HFFc6 (cell line): ENCODE data around the gene TOR3A. TPM values are rescaled to one million over a fixed set of nuclear protein-coding genes. Genes with fewer than 3 reads are reported as not detected.

ENCODE experiments used
- DNase-seq: peaks from one replicate; pipeline ENCODE4 v3.0.0-alpha.2; 2018
- H3K27ac Mint-ChIP-seq: 2 replicates; pipeline ENCODE4 v1.8.0; 2020; ENCODE audit warnings: mild to moderate bottlenecking, mixed read lengths
- H3K27me3 Mint-ChIP-seq: 2 replicates; pipeline ENCODE4 v1.8.0; 2021; ENCODE audit warnings: mild to moderate bottlenecking, moderate library complexity, mixed read lengths; ENCODE audit not compliant: insufficient read depth
- H3K36me3 Mint-ChIP-seq: 2 replicates; pipeline ENCODE4 v1.8.0; 2021; ENCODE audit warnings: low read depth, mixed read lengths
- H3K4me1 Mint-ChIP-seq: 2 replicates; pipeline ENCODE4 v1.8.0; 2020; ENCODE audit warnings: low read depth, mixed read lengths
- H3K4me3 Mint-ChIP-seq: 2 replicates; pipeline ENCODE4 v1.8.0; 2020; ENCODE audit warnings: mild to moderate bottlenecking, moderate library complexity, mixed read lengths
- H3K9me3 Mint-ChIP-seq: 2 replicates; pipeline ENCODE4 v1.8.0; 2020; ENCODE audit warnings: mild to moderate bottlenecking, mixed read lengths
- total RNA-seq, 6 experiments: library from RNA; stranded (reverse); fragmentation: NEBNext Ultra II Directional; extraction: Animal tissue kit (Norgen Biotek cat#: 25700); gene quantifications; 2 replicates in 1 of 6; 3 replicates in 5 of 6; pipeline ENCODE4 v1.2.3, GENCODE V29; 2021
- TF ChIP-seq, protein P1 (sequence below): fragments of 200-600 bp; sonication (generic); IDR thresholded peaks from 2 replicates; pipeline ENCODE4 v1.5.0; 2021; ENCODE audit warnings: antibody characterized with exemption, mild to moderate bottlenecking

Gene TOR3A
- total RNA-seq, 6 experiments from 2014 or later: 21.4 to 27.6 (median 24.5) TPM

GRCh38 chr1:179141592-179142251 lies 59.9 kb downstream of the TOR3A start:
- H3K4me3 Mint-ChIP-seq: peak overlapping the region; percentile 93
- TF ChIP-seq, protein P1, sequence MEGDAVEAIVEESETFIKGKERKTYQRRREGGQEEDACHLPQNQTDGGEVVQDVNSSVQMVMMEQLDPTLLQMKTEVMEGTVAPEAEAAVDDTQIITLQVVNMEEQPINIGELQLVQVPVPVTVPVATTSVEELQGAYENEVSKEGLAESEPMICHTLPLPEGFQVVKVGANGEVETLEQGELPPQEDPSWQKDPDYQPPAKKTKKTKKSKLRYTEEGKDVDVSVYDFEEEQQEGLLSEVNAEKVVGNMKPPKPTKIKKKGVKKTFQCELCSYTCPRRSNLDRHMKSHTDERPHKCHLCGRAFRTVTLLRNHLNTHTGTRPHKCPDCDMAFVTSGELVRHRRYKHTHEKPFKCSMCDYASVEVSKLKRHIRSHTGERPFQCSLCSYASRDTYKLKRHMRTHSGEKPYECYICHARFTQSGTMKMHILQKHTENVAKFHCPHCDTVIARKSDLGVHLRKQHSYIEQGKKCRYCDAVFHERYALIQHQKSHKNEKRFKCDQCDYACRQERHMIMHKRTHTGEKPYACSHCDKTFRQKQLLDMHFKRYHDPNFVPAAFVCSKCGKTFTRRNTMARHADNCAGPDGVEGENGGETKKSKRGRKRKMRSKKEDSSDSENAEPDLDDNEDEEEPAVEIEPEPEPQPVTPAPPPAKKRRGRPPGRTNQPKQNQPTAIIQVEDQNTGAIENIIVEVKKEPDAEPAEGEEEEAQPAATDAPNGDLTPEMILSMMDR: no peak
- H3K36me3 Mint-ChIP-seq: peaks cover 45% of the 10 kb centered on the region
- peak; percentile 73 for DNase-seq
- H3K9me3 Mint-ChIP-seq: no peaks in the 10 kb centered on the region
- H3K4me1 Mint-ChIP-seq: peaks cover 48% of the 10 kb centered on the region
- H3K27me3 Mint-ChIP-seq: no peaks in the 10 kb centered on the region; the same call in 1 of the 2 replicates
- peak overlapping the region; percentile 99 for H3K27ac Mint-ChIP-seq

- peak overlapping the region; percentile 99 for H3K27ac Mint-ChIP-seq
- peaks cover 50% of the 10 kb centered on the region for H3K4me1 Mint-ChIP-seq
- no peaks in the 10 kb centered on the region for H3K9me3 Mint-ChIP-seq
- TF ChIP-seq, protein P1: no peak
- peak overlapping the region; percentile 93 for H3K4me3 Mint-ChIP-seq
- H3K36me3 Mint-ChIP-seq: peaks cover 43% of the 10 kb centered on the region
- H3K27me3 Mint-ChIP-seq: no peaks in the 10 kb centered on the region; the same call in 1 of the 2 replicates
- DNase-seq: peak; percentile 99
Observed at GRCh38 chr1:179142889-179143299, 61.0 kb downstream of the TOR3A start.

- Mint-ChIP-seq H3K27ac (peak overlapping the region; percentile 99), H3K4me3 (peak overlapping the region; percentile 93), H3K27me3 (no peaks in the 10 kb centered on the region; the same call in 1 of the 2 replicates), H3K36me3 (peaks cover 43% of the 10 kb centered on the region), H3K4me1 (peaks cover 45% of the 10 kb centered on the region), H3K9me3 (no peaks in the 10 kb centered on the region)
- TF ChIP-seq, protein P1: no peak
- peak; percentile 95 for DNase-seq
Observed at GRCh38 chr1:179143322-179143721, 61.5 kb downstream of the TOR3A start.

DNA sequence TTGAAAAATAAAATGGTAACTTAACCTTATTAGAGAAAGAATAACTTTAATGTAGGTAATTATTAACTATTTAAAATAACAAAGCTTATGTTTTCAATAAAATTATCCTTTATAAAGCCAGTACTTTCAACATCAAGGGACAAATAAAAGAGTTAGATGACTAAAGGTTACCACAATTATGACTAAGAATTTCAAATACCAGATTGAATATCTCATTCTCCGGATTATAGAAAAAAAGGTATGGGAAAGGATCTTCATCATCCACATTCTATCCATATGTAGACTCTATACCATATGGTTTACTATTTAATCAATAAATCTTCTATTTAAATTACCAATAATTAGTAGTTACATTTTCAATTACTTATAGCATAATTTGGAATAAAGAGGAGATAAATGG lies 62.8 kb downstream of the TOR3A start:
- TF ChIP-seq, protein P1: no peak
- Mint-ChIP-seq H3K27me3 (no peaks in the 10 kb centered on the region; the same call in 1 of the 2 replicates), H3K4me1 (peaks cover 34% of the 10 kb centered on the region), H3K4me3 (no peak overlapping the region), H3K36me3 (peaks cover 40% of the 10 kb centered on the region), H3K9me3 (peaks cover 9% of the 10 kb centered on the region; the same call in 1 of the 2 replicates), H3K27ac (no peak overlapping the region)
- DNase-seq: no peak

DNA sequence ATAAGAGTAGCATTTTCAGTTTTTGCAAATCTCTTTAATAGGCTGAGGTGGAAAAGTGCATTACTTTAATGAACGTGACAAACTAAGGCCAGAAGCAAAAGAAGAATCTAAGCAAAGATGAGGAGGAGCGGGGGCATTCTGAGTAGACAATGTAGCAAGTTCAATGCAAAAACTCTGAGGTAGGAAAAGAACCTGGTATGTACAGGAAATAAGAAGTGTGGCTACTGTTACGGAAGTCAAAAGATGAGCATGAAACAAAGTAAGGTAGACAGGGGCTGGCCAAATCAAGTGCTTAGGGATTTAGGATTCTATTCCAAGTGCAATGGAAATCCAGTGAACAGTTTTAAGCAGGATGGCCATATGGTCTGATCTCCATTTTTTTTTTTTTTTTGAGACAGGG lies 63.7 kb downstream of the TOR3A start:
- Mint-ChIP-seq H3K9me3 (peaks cover 9% of the 10 kb centered on the region; the same call in 1 of the 2 replicates), H3K27ac (no peak overlapping the region), H3K27me3 (no peaks in the 10 kb centered on the region), H3K4me3 (no peak overlapping the region), H3K36me3 (peaks cover 37% of the 10 kb centered on the region), H3K4me1 (peaks cover 30% of the 10 kb centered on the region)
- TF ChIP-seq, protein P1: no peak
- DNase-seq: no peak

Other genes with a start within 250 kb of the TOR3A start
- gene ANGPTL1, start 211.0 kb upstream of the TOR3A start, total RNA-seq: not detected
- gene FAM20B, start 56.2 kb upstream of the TOR3A start, total RNA-seq: 10 to 100 TPM; 58.4 to 65.7 (median 61.5) TPM
- gene ABL2, start 147.6 kb downstream of the TOR3A start, total RNA-seq: 10 to 100 TPM; 54.1 to 65.9 (median 61.2) TPM
- gene SOAT1, start 211.7 kb downstream of the TOR3A start, total RNA-seq: 10 to 100 TPM; 29.2 to 38.6 (median 37.2) TPM